GM10266 (cell line): Measurements from ENCODE around the gene NDUFAF7.

ENCODE experiments used
- DNase-seq: peaks from one replicate; pipeline ENCODE4 v3.0.0; 2012; ENCODE audit errors: extremely low spot score
- CTCF ChIP-seq: IDR thresholded peaks from 2 replicates; pipeline ENCODE4 v1.5.1; 2012; ENCODE audit warnings: mild to moderate bottlenecking, low read depth; ENCODE audit not compliant: control insufficient read depth, insufficient read depth; ENCODE audit errors: missing control alignments

Gene NDUFAF7

GRCh38 chr2:37231241-37232130 is at the start of gene NDUFAF7, which contains the start of gene CEBPZ:
Gene NDUFAF7, plus strand, starts transcription at chr2:37231658. Its CDS starts 48 bp downstream, at chr2:37231706.
Gene CEBPZ, minus strand, starts transcription at chr2:37231596. Its CDS starts 29 bp downstream, at chr2:37231567.
- no peak for TF ChIP-seq CTCF
- DNase-seq: peak; percentile 83

GRCh38 chr2:37181726-37182684 is 49.5 kb upstream of the NDUFAF7 start:
- DNase-seq: no peak
- TF ChIP-seq CTCF: no peak

GRCh38 chr2:37188570-37188969 is 42.9 kb upstream of the NDUFAF7 start, which contains the start of gene SULT6B1:
Gene SULT6B1, minus strand, starts transcription at chr2:37188670. Its CDS starts 30 bp downstream, at chr2:37188640.
- no peak for DNase-seq
- TF ChIP-seq CTCF: no peak

- no peak for TF ChIP-seq CTCF
- DNase-seq: no peak
Measured at GRCh38 chr2:37189452-37190153, 41.9 kb upstream of the NDUFAF7 start.

GRCh38 chr2:37190290-37190689 is 41.2 kb upstream of the NDUFAF7 start:
- no peak for DNase-seq
- no peak for TF ChIP-seq CTCF

GRCh38 chr2:37191253-37191652 is 40.2 kb upstream of the NDUFAF7 start:
- DNase-seq: no peak
- TF ChIP-seq CTCF: no peak
